ENCODE data around the gene SLC6A3. TPM values are rescaled to one million over a fixed set of nuclear protein-coding genes. Genes with fewer than 3 reads are reported as not detected.

The SLC6A3 gene
- polyA plus RNA-seq, 3 donors, result not detected

DNA sequence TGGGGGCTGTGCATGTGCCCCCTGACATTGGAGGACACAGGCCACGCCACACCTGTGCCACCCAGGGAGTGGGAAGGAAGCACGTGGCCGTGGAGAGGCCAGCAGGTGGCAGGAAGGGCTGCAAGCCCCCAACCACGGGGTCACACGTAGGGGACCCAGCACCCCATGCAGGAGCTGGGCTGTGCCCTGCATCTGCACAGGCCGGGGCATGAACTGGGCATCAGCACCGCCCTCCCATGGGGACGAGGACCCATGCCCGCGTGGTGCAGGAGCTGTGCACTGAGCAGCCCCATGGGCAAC lies 86.6 kb downstream of the SLC6A3 start:
- no peak overlapping the region for H3K27ac Mint-ChIP-seq
- WGBS (ENCODE audit: insufficient coverage), result 79% methylated on average over 10 of the region's 10 CpGs
- Histone ChIP-seq H3K79me2 (ENCODE audit: insufficient read depth, low read length) (no peaks in the 10 kb centered on the region), H3K36me3 (replicated peaks in 1 of 2; ENCODE audit: control insufficient read depth in 1 of 2, insufficient read depth in 2 of 2, low read length in 2 of 2) (no peaks in the 10 kb centered on the region), H3K4me1 (ENCODE audit: control insufficient read depth in 1 of 2, insufficient read depth in 2 of 2, low read length in 2 of 2) (no peaks in the 10 kb centered on the region), H3K9me3 (replicated peaks in 1 of 2; ENCODE audit: control insufficient read depth in 1 of 2, insufficient read depth in 1 of 2, low read length in 2 of 2) (no peaks in the 10 kb centered on the region), H4K20me1 (ENCODE audit: insufficient read depth, low read length) (no peaks in the 10 kb centered on the region), H3K27ac (ENCODE audit: low read depth in 1 of 2, low read length in 2 of 2) (no peak overlapping the region), H3K9ac (ENCODE audit: insufficient read depth, low read length, poor library complexity, severe bottlenecking) (no peak overlapping the region), H2AFZ (ENCODE audit: insufficient read depth, low read depth, low read length, poor library complexity, severe bottlenecking) (no peak overlapping the region), H3K27me3 (ENCODE audit: control insufficient read depth in 2 of 2, insufficient read depth in 2 of 2, low read length in 2 of 2) (peaks cover 0 to 2% of the 10 kb centered on the region in 2 donors), H3K4me2 (replicated peaks; ENCODE audit: extremely low read depth, low read length, poor library complexity, severe bottlenecking) (no peak overlapping the region), H3K4me3 (replicated peaks in 1 of 3; ENCODE audit: low read depth in 2 of 3, low read length in 3 of 3) (no peak overlapping the region)
- no peaks in the 10 kb centered on the region for H3K4me1 Mint-ChIP-seq
- H3K36me3 Mint-ChIP-seq, result no peaks in the 10 kb centered on the region
- no peak for TF ChIP-seq CTCF (IDR thresholded peaks at IDR 0.05)
- peaks cover 8 to 25% (median 21%) of the 10 kb centered on the region in 3 donors for H3K27me3 Mint-ChIP-seq (ENCODE audit: low read depth in 3 of 3)
- H3K9me3 Mint-ChIP-seq, result no peaks in the 10 kb centered on the region
- no peak overlapping the region for H3K4me3 Mint-ChIP-seq
- intact Hi-C loops (cut with micrococcal nuclease), result loop anchor here in 1 of 2 donors (10.0 kb wide), 1 partner anchor 436 kb away; the partner anchor contains the start of gene MRPL36
- DNase-seq, result no peak

GRCh38 chr5:1357946-1358725 lies 87.1 kb downstream of the SLC6A3 start:
- no peak for TF ChIP-seq CTCF (IDR thresholded peaks at IDR 0.05)
- Histone ChIP-seq H3K4me3 (replicated peaks in 1 of 3; ENCODE audit: low read depth in 2 of 3, low read length in 3 of 3) (no peak overlapping the region), H3K79me2 (ENCODE audit: insufficient read depth, low read length) (no peaks in the 10 kb centered on the region), H3K9ac (ENCODE audit: insufficient read depth, low read length, poor library complexity, severe bottlenecking) (no peak overlapping the region), H3K9me3 (replicated peaks in 1 of 2; ENCODE audit: control insufficient read depth in 1 of 2, insufficient read depth in 1 of 2, low read length in 2 of 2) (no peaks in the 10 kb centered on the region), H2AFZ (ENCODE audit: insufficient read depth, low read depth, low read length, poor library complexity, severe bottlenecking) (no peak overlapping the region), H3K36me3 (replicated peaks in 1 of 2; ENCODE audit: control insufficient read depth in 1 of 2, insufficient read depth in 2 of 2, low read length in 2 of 2) (no peaks in the 10 kb centered on the region), H3K4me1 (ENCODE audit: control insufficient read depth in 1 of 2, insufficient read depth in 2 of 2, low read length in 2 of 2) (no peaks in the 10 kb centered on the region), H3K4me2 (replicated peaks; ENCODE audit: extremely low read depth, low read length, poor library complexity, severe bottlenecking) (no peak overlapping the region), H3K27me3 (ENCODE audit: control insufficient read depth in 2 of 2, insufficient read depth in 2 of 2, low read length in 2 of 2) (peaks cover 0 to 2% of the 10 kb centered on the region in 2 donors), H4K20me1 (ENCODE audit: insufficient read depth, low read length) (no peaks in the 10 kb centered on the region), H3K27ac (ENCODE audit: low read depth in 1 of 2, low read length in 2 of 2) (no peak overlapping the region)
- Mint-ChIP-seq H3K27ac (no peak overlapping the region), H3K27me3 (ENCODE audit: low read depth in 3 of 3) (peaks cover 10 to 22% (median 21%) of the 10 kb centered on the region in 3 donors), H3K36me3 (no peaks in the 10 kb centered on the region), H3K4me3 (no peak overlapping the region), H3K9me3 (no peaks in the 10 kb centered on the region), H3K4me1 (no peaks in the 10 kb centered on the region)
- no peak for DNase-seq
- intact Hi-C loops (cut with micrococcal nuclease), result loop anchor here in 1 of 2 donors (10.0 kb wide), 1 partner anchor 437 kb away; the partner anchor contains the start of gene MRPL36
- 92% methylated on average over 25 of the region's 25 CpGs for WGBS (ENCODE audit: insufficient coverage)
